Stomach (tissue), 9 donors: ENCODE data around the gene IGF2BP1. TPM values are rescaled to one million over a fixed set of nuclear protein-coding genes. Genes with fewer than 3 reads are reported as not detected.

Source experiments
- DNase-seq, 2 donors: peaks; one replicate each; pipeline versions ENCODE4 v3.0.0 to v3.0.0-alpha.2; 2013 to 2019
- H3K27ac ChIP-seq, 5 donors: fragments of 200-600 bp in 4 of 5; sonication (generic) in 4 of 5; one replicate each; pipeline ENCODE4 v1.5.1; 2013 to 2019; ENCODE audit warnings: mild to moderate bottlenecking in 1 of 5, moderate library complexity in 1 of 5
- H3K27me3 ChIP-seq, 3 donors: fragments of 200-600 bp; sonication (generic); one replicate each; pipeline ENCODE4 v1.5.1; 2017 to 2019; ENCODE audit warnings: mixed run types in 1 of 3
- H3K36me3 ChIP-seq, 4 donors: fragments of 200-600 bp; sonication (generic); 1 replicate in 3 of 4; 2 replicates in 1 of 4; pipeline ENCODE4 v1.5.1; 2016 to 2019
- H3K4me1 ChIP-seq, 4 donors: fragments of 200-600 bp; sonication (generic); one replicate each; pipeline ENCODE4 v1.5.1; 2016 to 2019
- H3K4me3 ChIP-seq, 4 donors: fragments of 200-600 bp; sonication (generic) in 3 of 4; one replicate each; pipeline ENCODE4 v1.5.1; 2016 to 2019; ENCODE audit warnings: mild to moderate bottlenecking in 1 of 4
- H3K9me3 ChIP-seq, 4 donors: fragments of 200-600 bp; sonication (generic); one replicate each; pipeline ENCODE4 v1.5.1; 2016 to 2019
- CTCF ChIP-seq, 7 experiments: fragments of 450-650 bp in 4 of 7; fragments of 200-600 bp in 3 of 7; sonication (generic) in 3 of 7; IDR thresholded peaks; one replicate each; pipeline ENCODE4 v1.5.1; 2016 to 2019; ENCODE audit warnings: antibody characterized with exemption in 7 of 7, control low read depth in 2 of 7, mild to moderate bottlenecking in 1 of 7
- EP300 ChIP-seq: sonication (generic); formaldehyde crosslinking; IDR thresholded peaks from one replicate; pipeline ENCODE4 v1.6.1; 2017; ENCODE audit warnings: antibody characterized with exemption
- POLR2A ChIP-seq, 4 donors: fragments of 450-650 bp; IDR thresholded peaks; one replicate each; pipeline ENCODE4 v1.6.1; 2016; ENCODE audit warnings: antibody characterized with exemption in 4 of 4, control low read depth in 2 of 4, mild to moderate bottlenecking in 1 of 4, moderate library complexity in 1 of 4
- POLR2AphosphoS5 ChIP-seq, 3 donors: sonication (generic); formaldehyde crosslinking; IDR thresholded peaks; one replicate each; pipeline ENCODE4 v1.6.1; 2016; ENCODE audit warnings: antibody characterized with exemption in 3 of 3
- WGBS, 5 donors: extraction: QIAGEN DNeasy Blood & Tissue Kit in 3 of 5; methylation state at CpG; one replicate each; pipeline versions ENCODE4 v1.1.5 to v1.1.7; 2013 to 2018; 5-methylcytosine and 5-hydroxymethylcytosine counted together
- intact Hi-C: fragments of 100-400 bp; cut with DNase I; formaldehyde crosslinking; loops from one replicate; pipeline ENCODE4 v1.15.1; 2023; ENCODE audit warnings: low total_unique reads
- polyA plus RNA-seq, 3 donors: library from polyadenylated mRNA; stranded (reverse); fragments of 200-250 nt; gene quantifications; one replicate each; pipeline ENCODE4 v1.2.3, GENCODE V29; 2013
- total RNA-seq, 5 donors: library from RNA; depleted of rRNA; stranded (reverse); fragments of >200 nt; gene quantifications; one replicate each; pipeline versions ENCODE4 v1.1.0 to v1.2.3, GENCODE V29; 2014 to 2016
- donor health status: healthy with polysubstance abuse.
- donor health status: Bipolar disorder and iron deficiency.
- donor health status: healthy.

The IGF2BP1 gene
- total and polyA plus RNA-seq, 8 donors = under 0.01 to 1.8 TPM; not detected in 6

DNA sequence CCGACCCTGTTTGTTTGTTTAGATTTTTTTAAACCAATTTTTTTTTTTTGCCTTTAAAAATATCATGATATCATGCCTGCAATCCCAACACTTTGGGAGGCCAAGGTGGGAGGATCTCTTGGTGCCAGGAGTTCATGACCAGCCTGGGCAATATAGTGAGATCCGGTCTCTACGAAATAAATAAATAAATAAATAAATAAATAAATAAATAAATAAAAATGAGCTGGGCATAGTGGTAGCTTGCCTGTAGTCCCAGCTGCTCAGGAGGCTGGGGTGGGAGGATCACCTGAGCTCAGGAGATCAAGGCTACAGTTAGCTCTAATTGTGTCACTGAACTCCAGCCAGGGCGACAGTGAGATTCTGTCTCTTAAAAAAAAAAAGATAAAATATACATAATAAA is 8.1 kb upstream of the IGF2BP1 start:
- intact Hi-C loops = no loop called here
- no peaks in the 10 kb centered on the region for H3K9me3 ChIP-seq
- H3K4me3 ChIP-seq = no peak overlapping the region
- H3K27ac ChIP-seq = no peak overlapping the region
- WGBS, 5 donors = 84 to 93% (median 89%) methylated on average over 4 of the region's 4 CpGs
- TF ChIP-seq POLR2A (IDR thresholded peaks at IDR 0.05) = no peak
- no peak for TF ChIP-seq CTCF (IDR thresholded peaks at IDR 0.05)
- TF ChIP-seq POLR2AphosphoS5 (IDR thresholded peaks at IDR 0.05) = no peak
- TF ChIP-seq EP300 = no peak
- no peaks in the 10 kb centered on the region for H3K36me3 ChIP-seq
- DNase-seq = no peak
- no peaks in the 10 kb centered on the region for H3K4me1 ChIP-seq
- H3K27me3 ChIP-seq = peaks cover 13 to 98% (median 75%) of the 10 kb centered on the region in 3 donors

- Histone ChIP-seq H3K4me1 (peaks cover 0 to 8% (median 5%) of the 10 kb centered on the region in 4 donors), H3K4me3 (no peak overlapping the region), H3K9me3 (peaks cover 0 to 5% (median 0%) of the 10 kb centered on the region in 4 donors), H3K27me3 (peaks cover 22 to 98% (median 80%) of the 10 kb centered on the region in 3 donors), H3K27ac (no peak overlapping the region), H3K36me3 (no peaks in the 10 kb centered on the region)
- 18 to 24% (median 20%) methylated on average over 2 of the region's 2 CpGs for WGBS, 5 donors
- no peak for TF ChIP-seq POLR2A (IDR thresholded peaks at IDR 0.05)
- TF ChIP-seq EP300 = no peak
- TF ChIP-seq POLR2AphosphoS5 (IDR thresholded peaks at IDR 0.05) = no peak
- TF ChIP-seq CTCF (IDR thresholded peaks at IDR 0.05) = no peak
- intact Hi-C loops = no loop called here
- DNase-seq = no peak
Observed at GRCh38 chr17:48990882-48991357, 6.3 kb upstream of the IGF2BP1 start.

- 51 to 63% (median 61%) methylated on average over 2 of the region's 2 CpGs for WGBS, 5 donors
- Histone ChIP-seq H3K4me3 (no peak overlapping the region), H3K27ac (no peak overlapping the region), H3K9me3 (peaks cover 0 to 7% (median 0%) of the 10 kb centered on the region in 4 donors), H3K4me1 (peaks cover 11 to 23% (median 19%) of the 10 kb centered on the region in 4 donors), H3K36me3 (no peaks in the 10 kb centered on the region), H3K27me3 (peaks cover 35 to 99% (median 87%) of the 10 kb centered on the region in 3 donors)
- no peak for TF ChIP-seq EP300
- no peak for TF ChIP-seq POLR2AphosphoS5 (IDR thresholded peaks at IDR 0.05)
- TF ChIP-seq POLR2A (IDR thresholded peaks at IDR 0.05) = no peak
- no peak for TF ChIP-seq CTCF (IDR thresholded peaks at IDR 0.05)
- intact Hi-C loops = no loop called here
- no peak for DNase-seq
Observed at GRCh38 chr17:48992444-48992843, 4.7 kb upstream of the IGF2BP1 start.

DNA sequence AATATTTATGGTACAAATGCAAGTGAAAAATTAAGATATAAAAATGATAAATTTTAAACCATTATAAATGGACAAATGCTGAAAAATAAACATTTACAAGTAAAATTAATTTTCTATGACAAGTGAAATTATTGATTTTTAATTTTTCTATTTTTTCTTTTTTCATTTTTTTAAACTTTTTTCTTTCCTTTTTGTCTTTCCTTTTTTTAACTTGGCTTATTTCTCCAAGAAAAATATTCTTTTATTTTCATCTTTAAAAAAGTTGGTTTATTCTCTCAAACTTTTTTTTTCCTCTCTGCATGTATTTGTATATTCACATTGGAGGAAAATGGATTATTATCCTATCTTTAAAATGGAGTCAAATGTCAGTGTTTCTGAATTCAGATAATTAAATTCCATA is 3.9 kb upstream of the IGF2BP1 start:
- no peak overlapping the region for H3K4me3 ChIP-seq
- H3K36me3 ChIP-seq = no peaks in the 10 kb centered on the region
- peaks cover 19 to 31% (median 27%) of the 10 kb centered on the region in 4 donors for H3K4me1 ChIP-seq
- peaks cover 0 to 7% (median 0%) of the 10 kb centered on the region in 4 donors for H3K9me3 ChIP-seq
- H3K27ac ChIP-seq = no peak overlapping the region
- intact Hi-C loops = no loop called here
- H3K27me3 ChIP-seq = peaks cover 43 to 100% (median 91%) of the 10 kb centered on the region in 3 donors
- DNase-seq = no peak
- no peak for TF ChIP-seq EP300
- no peak for TF ChIP-seq POLR2AphosphoS5 (IDR thresholded peaks at IDR 0.05)
- no peak for TF ChIP-seq POLR2A (IDR thresholded peaks at IDR 0.05)
- no peak for TF ChIP-seq CTCF (IDR thresholded peaks at IDR 0.05)
